IgD-negative memory B cell (primary cell): ENCODE data around the gene FBXW12. TPM values are rescaled to one million over a fixed set of nuclear protein-coding genes. Genes with fewer than 3 reads are reported as not detected.
"Not testable (repeated sequence)": the region's sequence is repeated elsewhere in the genome, so short reads cannot be mapped to it uniquely, and the experiment has no call there.

ENCODE experiments used
- H3K27ac Mint-ChIP-seq, 3 donors: one replicate each; pipeline ENCODE4 v1.8.0; 2020 to 2022; ENCODE audit warnings: mild to moderate bottlenecking in 3 of 3, mixed read lengths in 3 of 3, moderate library complexity in 1 of 3
- H3K27me3 Mint-ChIP-seq: one replicate; pipeline ENCODE4 v1.8.0; 2021; ENCODE audit warnings: mixed read lengths
- H3K36me3 Mint-ChIP-seq: one replicate; pipeline ENCODE4 v1.8.0; 2020; ENCODE audit warnings: mild to moderate bottlenecking, mixed read lengths
- H3K4me1 Mint-ChIP-seq, 3 donors: one replicate each; pipeline ENCODE4 v1.8.0; 2020 to 2022; ENCODE audit warnings: mixed read lengths in 3 of 3, mild to moderate bottlenecking in 1 of 3
- H3K4me3 Mint-ChIP-seq, 4 donors: one replicate each; pipeline ENCODE4 v1.8.0; 2020 to 2022; ENCODE audit warnings: mild to moderate bottlenecking in 4 of 4, mixed read lengths in 4 of 4, moderate library complexity in 3 of 4
- H3K9me3 Mint-ChIP-seq, 3 donors: one replicate each; pipeline ENCODE4 v1.8.0; 2020 to 2021; ENCODE audit warnings: mixed read lengths in 3 of 3, mild to moderate bottlenecking in 1 of 3
- polyA plus RNA-seq: library from polyadenylated mRNA; unstranded; fragments of 300-500 nt; fragmentation: Illumina TruSeq; gene quantifications from one replicate; pipeline ENCODE4 v1.2.3, GENCODE V29; 2021

Gene FBXW12
- polyA plus RNA-seq, 1 donor from 2014 or later: not detected

- Mint-ChIP-seq H3K4me3 (no peak overlapping the region), H3K27me3 (no peaks in the 10 kb centered on the region), H3K36me3 (peaks cover 1% of the 10 kb centered on the region), H3K9me3 (no peaks in the 10 kb centered on the region), H3K4me1 (no peaks in the 10 kb centered on the region), H3K27ac (peak overlapping the region in 1 of 3 donors; percentile 92)
Measured at GRCh38 chr3:48400824-48401433, 28.9 kb downstream of the FBXW12 start.

- H3K9me3 Mint-ChIP-seq, H3K4me1 Mint-ChIP-seq, H3K27ac Mint-ChIP-seq, H3K27me3 Mint-ChIP-seq, H3K36me3 Mint-ChIP-seq, H3K4me3 Mint-ChIP-seq: not testable (repeated sequence)
Measured at GRCh38 chr3:48401434-48401901, 29.4 kb downstream of the FBXW12 start.

- Mint-ChIP-seq H3K9me3 (no peaks in the 10 kb centered on the region), H3K36me3 (no peaks in the 10 kb centered on the region), H3K4me3 (no peak overlapping the region), H3K27me3 (no peaks in the 10 kb centered on the region), H3K27ac (no peak overlapping the region), H3K4me1 (no peaks in the 10 kb centered on the region)
Measured at GRCh38 chr3:48402281-48402732, 30.3 kb downstream of the FBXW12 start.

- Mint-ChIP-seq H3K9me3 (no peaks in the 10 kb centered on the region), H3K36me3 (no peaks in the 10 kb centered on the region), H3K27me3 (no peaks in the 10 kb centered on the region), H3K4me1 (no peaks in the 10 kb centered on the region), H3K4me3 (no peak overlapping the region), H3K27ac (no peak overlapping the region)
Measured at GRCh38 chr3:48402907-48403306, 30.9 kb downstream of the FBXW12 start.

- Mint-ChIP-seq H3K9me3 (no peaks in the 10 kb centered on the region), H3K27me3 (no peaks in the 10 kb centered on the region), H3K4me1 (peaks cover 0 to 2% (median 0%) of the 10 kb centered on the region in 3 donors), H3K27ac (no peak overlapping the region), H3K36me3 (no peaks in the 10 kb centered on the region), H3K4me3 (no peak overlapping the region)
Measured at GRCh38 chr3:48403533-48404439, 31.8 kb downstream of the FBXW12 start.

- no peak overlapping the region for H3K27ac Mint-ChIP-seq
- H3K4me1 Mint-ChIP-seq: peaks cover 0 to 2% (median 0%) of the 10 kb centered on the region in 3 donors
- no peaks in the 10 kb centered on the region for H3K9me3 Mint-ChIP-seq
- no peaks in the 10 kb centered on the region for H3K27me3 Mint-ChIP-seq
- H3K36me3 Mint-ChIP-seq: no peaks in the 10 kb centered on the region
- no peak overlapping the region for H3K4me3 Mint-ChIP-seq
Measured at GRCh38 chr3:48404440-48405342, 32.7 kb downstream of the FBXW12 start.

GRCh38 chr3:48405343-48405881 is 33.4 kb downstream of the FBXW12 start:
- Mint-ChIP-seq H3K27me3 (no peaks in the 10 kb centered on the region), H3K4me3 (no peak overlapping the region), H3K27ac (peak overlapping the region in 1 of 3 donors; percentile 46), H3K9me3 (no peaks in the 10 kb centered on the region), H3K36me3 (no peaks in the 10 kb centered on the region), H3K4me1 (peaks cover 0 to 2% (median 0%) of the 10 kb centered on the region in 3 donors)

- no peak overlapping the region for H3K4me3 Mint-ChIP-seq
- H3K27me3 Mint-ChIP-seq: no peaks in the 10 kb centered on the region
- H3K36me3 Mint-ChIP-seq: no peaks in the 10 kb centered on the region
- no peaks in the 10 kb centered on the region for H3K9me3 Mint-ChIP-seq
- peaks cover 0 to 2% (median 0%) of the 10 kb centered on the region in 3 donors for H3K4me1 Mint-ChIP-seq
- no peak overlapping the region for H3K27ac Mint-ChIP-seq
Measured at GRCh38 chr3:48405971-48406370, 34.0 kb downstream of the FBXW12 start.

GRCh38 chr3:48406443-48407431 is 34.7 kb downstream of the FBXW12 start:
- H3K4me1 Mint-ChIP-seq: peaks cover 0 to 2% (median 0%) of the 10 kb centered on the region in 3 donors
- peak overlapping the region in 1 of 3 donors; percentile 67 for H3K27ac Mint-ChIP-seq
- H3K27me3 Mint-ChIP-seq: no peaks in the 10 kb centered on the region
- H3K36me3 Mint-ChIP-seq: no peaks in the 10 kb centered on the region
- no peaks in the 10 kb centered on the region for H3K9me3 Mint-ChIP-seq
- no peak overlapping the region for H3K4me3 Mint-ChIP-seq

GRCh38 chr3:48407542-48408099 is 35.6 kb downstream of the FBXW12 start:
- H3K27ac Mint-ChIP-seq: peak overlapping the region in 1 of 3 donors; percentile 67

GRCh38 chr3:48408823-48409281 is 36.8 kb downstream of the FBXW12 start:
- no peak overlapping the region for H3K27ac Mint-ChIP-seq
- no peaks in the 10 kb centered on the region for H3K9me3 Mint-ChIP-seq
- H3K27me3 Mint-ChIP-seq: no peaks in the 10 kb centered on the region
- no peaks in the 10 kb centered on the region for H3K36me3 Mint-ChIP-seq
- peaks cover 0 to 2% (median 0%) of the 10 kb centered on the region in 3 donors for H3K4me1 Mint-ChIP-seq
- H3K4me3 Mint-ChIP-seq: no peak overlapping the region

More at GRCh38 chr3:48407542-48408099, 35.6 kb downstream of the FBXW12 start:
- Mint-ChIP-seq H3K9me3 (no peaks in the 10 kb centered on the region), H3K4me3 (no peak overlapping the region), H3K27me3 (no peaks in the 10 kb centered on the region), H3K4me1 (peaks cover 0 to 2% (median 0%) of the 10 kb centered on the region in 3 donors), H3K36me3 (no peaks in the 10 kb centered on the region)

- peaks cover 0 to 2% (median 0%) of the 10 kb centered on the region in 3 donors for H3K4me1 Mint-ChIP-seq
- H3K27me3 Mint-ChIP-seq: no peaks in the 10 kb centered on the region
- H3K9me3 Mint-ChIP-seq: no peaks in the 10 kb centered on the region
- H3K36me3 Mint-ChIP-seq: no peaks in the 10 kb centered on the region
- no peak overlapping the region for H3K27ac Mint-ChIP-seq
- H3K4me3 Mint-ChIP-seq: no peak overlapping the region
Measured at GRCh38 chr3:48409291-48410201, 37.5 kb downstream of the FBXW12 start.
